ENCODE results near the gene LUZP2. TPM values are rescaled to one million over a fixed set of nuclear protein-coding genes. Genes with fewer than 3 reads are reported as not detected.

The LUZP2 gene
- polyA plus RNA-seq, 1 donor (not counting 4 experiments of a cell fraction or from before 2014, with no cell fraction given) = 0.08 TPM

DNA sequence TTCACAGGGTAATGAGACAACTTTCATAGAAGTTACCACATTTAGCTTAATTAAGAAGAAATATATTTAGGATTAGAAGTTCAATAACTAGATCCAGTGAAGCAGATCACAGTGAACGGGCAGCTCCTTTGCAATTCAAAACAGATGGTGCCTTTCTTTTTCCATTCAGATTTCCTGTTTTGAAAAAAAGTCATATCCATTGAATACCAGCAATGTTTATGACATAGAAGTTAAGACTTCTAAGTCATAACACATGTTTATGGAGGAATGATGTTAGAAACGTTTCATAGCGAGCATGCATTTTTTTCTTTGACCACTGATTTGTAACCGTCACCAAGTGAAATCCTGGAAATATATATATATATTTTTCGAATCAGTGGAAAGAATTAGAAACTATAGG is 24.7 kb downstream of the LUZP2 start:
- dilution Hi-C loops (cut with MboI; ENCODE audit: extremely low pct_ligation_motif_present, low sequenced_read_pairs) = no loop called here

DNA sequence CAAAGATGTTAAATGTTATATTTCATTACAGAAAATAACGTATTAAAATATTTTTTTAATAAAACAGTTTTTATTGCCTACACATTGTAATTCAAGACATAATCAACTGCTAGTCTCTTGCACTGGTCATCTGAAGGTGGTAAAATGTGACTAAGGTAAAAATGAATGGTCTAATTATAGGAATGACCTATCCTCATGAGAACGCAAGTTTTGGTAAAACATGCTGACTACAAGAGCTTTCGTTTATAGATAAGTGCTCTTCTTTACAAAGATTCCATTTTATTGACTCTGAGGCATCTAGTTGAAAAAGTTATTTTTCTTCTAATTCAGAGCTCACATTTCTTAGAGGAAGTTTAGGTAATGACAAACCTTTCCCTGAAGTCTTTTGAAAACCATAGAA is 27.3 kb downstream of the LUZP2 start:
- Histone ChIP-seq H3K9ac (ENCODE audit: control insufficient read depth, extremely low read depth, insufficient read depth, low read length) (no peak overlapping the region), H3K9me1 (ENCODE audit: control insufficient read depth, extremely low read depth, insufficient read depth, low read length) (no peaks in the 10 kb centered on the region), H2AFZ (ENCODE audit: control insufficient read depth, low read length) (no peak overlapping the region), H4K20me1 (ENCODE audit: control insufficient read depth, extremely low read depth, insufficient read depth, low read length) (no peaks in the 10 kb centered on the region), H3K36me3 (ENCODE audit: control insufficient read depth in 2 of 2, extremely low read depth in 1 of 2, insufficient read depth in 2 of 2, low read length in 2 of 2) (no peaks in the 10 kb centered on the region), H3K27ac (ENCODE audit: control insufficient read depth, insufficient read depth, low read length) (no peak overlapping the region), H3K4me1 (ENCODE audit: control insufficient read depth, extremely low read depth, insufficient read depth, low read length) (no peaks in the 10 kb centered on the region), H3K9me3 (ENCODE audit: control insufficient read depth, low read depth, low read length) (no peaks in the 10 kb centered on the region), H3K27me3 (ENCODE audit: control insufficient read depth, extremely low read depth, insufficient read depth, low read length) (no peaks in the 10 kb centered on the region), H3K4me3 (ENCODE audit: control insufficient read depth in 2 of 3, extremely low read depth in 1 of 3, insufficient read depth in 2 of 3, low read depth in 1 of 3, low read length in 3 of 3) (no peak overlapping the region), H3K4me2 (ENCODE audit: control insufficient read depth, extremely low read depth, insufficient read depth, low read depth, low read length) (no peak overlapping the region), H3K79me2 (ENCODE audit: control insufficient read depth, insufficient read depth, low read length) (no peaks in the 10 kb centered on the region)
- TF ChIP-seq EZH2 (IDR thresholded peaks at IDR 0.05; ENCODE audit: low read length) = no peak
- TF ChIP-seq, protein P1, sequence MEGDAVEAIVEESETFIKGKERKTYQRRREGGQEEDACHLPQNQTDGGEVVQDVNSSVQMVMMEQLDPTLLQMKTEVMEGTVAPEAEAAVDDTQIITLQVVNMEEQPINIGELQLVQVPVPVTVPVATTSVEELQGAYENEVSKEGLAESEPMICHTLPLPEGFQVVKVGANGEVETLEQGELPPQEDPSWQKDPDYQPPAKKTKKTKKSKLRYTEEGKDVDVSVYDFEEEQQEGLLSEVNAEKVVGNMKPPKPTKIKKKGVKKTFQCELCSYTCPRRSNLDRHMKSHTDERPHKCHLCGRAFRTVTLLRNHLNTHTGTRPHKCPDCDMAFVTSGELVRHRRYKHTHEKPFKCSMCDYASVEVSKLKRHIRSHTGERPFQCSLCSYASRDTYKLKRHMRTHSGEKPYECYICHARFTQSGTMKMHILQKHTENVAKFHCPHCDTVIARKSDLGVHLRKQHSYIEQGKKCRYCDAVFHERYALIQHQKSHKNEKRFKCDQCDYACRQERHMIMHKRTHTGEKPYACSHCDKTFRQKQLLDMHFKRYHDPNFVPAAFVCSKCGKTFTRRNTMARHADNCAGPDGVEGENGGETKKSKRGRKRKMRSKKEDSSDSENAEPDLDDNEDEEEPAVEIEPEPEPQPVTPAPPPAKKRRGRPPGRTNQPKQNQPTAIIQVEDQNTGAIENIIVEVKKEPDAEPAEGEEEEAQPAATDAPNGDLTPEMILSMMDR (optimal IDR thresholded peaks at IDR 0.05 in 1 of 3, IDR thresholded peaks at IDR 0.05 in 1 of 3, conservative IDR thresholded peaks at IDR 0.05 in 1 of 3; ENCODE audit: extremely low read depth in 1 of 3, insufficient read depth in 2 of 3, low read length in 3 of 3) = no peak
- dilution Hi-C loops (cut with MboI; ENCODE audit: extremely low pct_ligation_motif_present, low sequenced_read_pairs) = no loop called here
- no peak for DNase-seq (ENCODE audit: low read depth, low spot score)
- no peak for FAIRE-seq

More for the DNA sequence above, 24.7 kb downstream of the LUZP2 start:
- FAIRE-seq = no peak
- Histone ChIP-seq H3K79me2 (ENCODE audit: control insufficient read depth, insufficient read depth, low read length) (no peaks in the 10 kb centered on the region), H4K20me1 (ENCODE audit: control insufficient read depth, extremely low read depth, insufficient read depth, low read length) (no peaks in the 10 kb centered on the region), H3K36me3 (ENCODE audit: control insufficient read depth in 2 of 2, extremely low read depth in 1 of 2, insufficient read depth in 2 of 2, low read length in 2 of 2) (no peaks in the 10 kb centered on the region), H3K9me3 (ENCODE audit: control insufficient read depth, low read depth, low read length) (no peaks in the 10 kb centered on the region), H3K9ac (ENCODE audit: control insufficient read depth, extremely low read depth, insufficient read depth, low read length) (no peak overlapping the region), H3K4me1 (ENCODE audit: control insufficient read depth, extremely low read depth, insufficient read depth, low read length) (no peaks in the 10 kb centered on the region), H3K27me3 (ENCODE audit: control insufficient read depth, extremely low read depth, insufficient read depth, low read length) (no peaks in the 10 kb centered on the region), H3K4me2 (ENCODE audit: control insufficient read depth, extremely low read depth, insufficient read depth, low read depth, low read length) (no peak overlapping the region), H3K9me1 (ENCODE audit: control insufficient read depth, extremely low read depth, insufficient read depth, low read length) (no peaks in the 10 kb centered on the region), H3K4me3 (ENCODE audit: control insufficient read depth in 2 of 3, extremely low read depth in 1 of 3, insufficient read depth in 2 of 3, low read depth in 1 of 3, low read length in 3 of 3) (no peak overlapping the region), H2AFZ (ENCODE audit: control insufficient read depth, low read length) (no peak overlapping the region), H3K27ac (ENCODE audit: control insufficient read depth, insufficient read depth, low read length) (no peak overlapping the region)
- DNase-seq (ENCODE audit: low read depth, low spot score) = no peak
- TF ChIP-seq EZH2 (IDR thresholded peaks at IDR 0.05; ENCODE audit: low read length) = no peak
- TF ChIP-seq, protein P1 (optimal IDR thresholded peaks at IDR 0.05 in 1 of 3, IDR thresholded peaks at IDR 0.05 in 1 of 3, conservative IDR thresholded peaks at IDR 0.05 in 1 of 3; ENCODE audit: extremely low read depth in 1 of 3, insufficient read depth in 2 of 3, low read length in 3 of 3) = no peak
